GM13976 (cell line): Measurements from ENCODE around the gene ACR.

ENCODE experiments used
- DNase-seq: peaks from one replicate; pipeline ENCODE4 v3.0.0; 2012; ENCODE audit warnings: low spot score
- in situ Hi-C: fragments of 300-500 bp; cut with MboI; formaldehyde crosslinking; loops from one replicate; pipeline ENCODE4 v1.12.0; 2022; ENCODE audit warnings: low sequenced_read_pairs, mixed read lengths, inconsistent platforms; ENCODE audit not compliant: unreplicated experiment
- TF ChIP-seq, protein P1 (sequence below): IDR thresholded peaks from 2 replicates; pipeline ENCODE4 v1.5.1; 2012; ENCODE audit warnings: borderline replicate concordance, mild to moderate bottlenecking; ENCODE audit not compliant: insufficient read depth; ENCODE audit errors: extremely low read depth, missing control alignments, control extremely low read depth

ACR gene

DNA sequence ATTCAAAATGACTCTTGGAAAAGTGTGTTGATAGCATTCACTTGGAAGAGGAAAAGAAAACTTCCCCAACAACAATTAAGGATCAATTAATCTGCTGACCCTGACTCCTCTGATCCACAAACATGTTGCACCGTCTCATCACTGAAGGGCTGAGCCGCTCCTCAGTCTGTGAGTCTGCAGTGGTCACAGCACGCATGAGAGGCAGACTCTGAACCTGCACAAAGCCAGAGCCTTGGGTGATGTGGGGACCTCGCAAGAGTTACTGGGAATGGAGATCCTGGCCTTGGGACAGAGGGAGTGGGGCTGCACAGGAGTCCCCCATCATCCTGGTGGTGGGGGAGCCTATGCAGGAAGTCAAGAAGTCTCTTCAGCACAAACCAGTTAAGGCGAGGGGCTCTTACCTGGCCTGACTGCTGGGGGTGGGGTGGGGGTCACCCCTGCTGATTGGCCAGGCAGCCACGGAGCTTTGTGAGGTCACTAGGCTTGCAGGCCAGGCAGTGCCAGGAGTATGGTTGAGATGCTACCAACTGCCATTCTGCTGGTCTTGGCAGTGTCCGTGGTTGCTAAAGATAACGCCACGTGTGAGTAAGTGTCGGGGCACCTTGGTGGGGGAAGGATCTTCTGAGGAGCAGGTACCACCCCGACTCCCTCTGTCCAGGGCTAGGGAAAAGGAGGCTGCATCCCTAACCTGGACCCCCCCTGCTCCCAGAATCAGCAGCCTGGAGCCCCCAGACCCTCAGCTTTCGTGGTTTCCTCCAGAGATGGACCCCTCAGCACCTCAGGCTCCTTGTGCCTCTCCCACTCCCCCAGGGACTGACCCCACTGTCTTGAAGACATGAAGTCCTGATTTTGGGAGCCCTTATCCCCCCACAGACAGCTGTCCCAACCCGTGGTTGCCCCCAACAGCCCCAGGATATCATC, at the start of gene ACR:
ACR (plus strand) TSS at position 477 of the 921 bp plus-strand sequence; CDS start at position 509, 32 bp downstream.
- in situ Hi-C loops, result no loop called here
- TF ChIP-seq, protein P1, sequence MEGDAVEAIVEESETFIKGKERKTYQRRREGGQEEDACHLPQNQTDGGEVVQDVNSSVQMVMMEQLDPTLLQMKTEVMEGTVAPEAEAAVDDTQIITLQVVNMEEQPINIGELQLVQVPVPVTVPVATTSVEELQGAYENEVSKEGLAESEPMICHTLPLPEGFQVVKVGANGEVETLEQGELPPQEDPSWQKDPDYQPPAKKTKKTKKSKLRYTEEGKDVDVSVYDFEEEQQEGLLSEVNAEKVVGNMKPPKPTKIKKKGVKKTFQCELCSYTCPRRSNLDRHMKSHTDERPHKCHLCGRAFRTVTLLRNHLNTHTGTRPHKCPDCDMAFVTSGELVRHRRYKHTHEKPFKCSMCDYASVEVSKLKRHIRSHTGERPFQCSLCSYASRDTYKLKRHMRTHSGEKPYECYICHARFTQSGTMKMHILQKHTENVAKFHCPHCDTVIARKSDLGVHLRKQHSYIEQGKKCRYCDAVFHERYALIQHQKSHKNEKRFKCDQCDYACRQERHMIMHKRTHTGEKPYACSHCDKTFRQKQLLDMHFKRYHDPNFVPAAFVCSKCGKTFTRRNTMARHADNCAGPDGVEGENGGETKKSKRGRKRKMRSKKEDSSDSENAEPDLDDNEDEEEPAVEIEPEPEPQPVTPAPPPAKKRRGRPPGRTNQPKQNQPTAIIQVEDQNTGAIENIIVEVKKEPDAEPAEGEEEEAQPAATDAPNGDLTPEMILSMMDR, result no peak
- no peak for DNase-seq

DNA sequence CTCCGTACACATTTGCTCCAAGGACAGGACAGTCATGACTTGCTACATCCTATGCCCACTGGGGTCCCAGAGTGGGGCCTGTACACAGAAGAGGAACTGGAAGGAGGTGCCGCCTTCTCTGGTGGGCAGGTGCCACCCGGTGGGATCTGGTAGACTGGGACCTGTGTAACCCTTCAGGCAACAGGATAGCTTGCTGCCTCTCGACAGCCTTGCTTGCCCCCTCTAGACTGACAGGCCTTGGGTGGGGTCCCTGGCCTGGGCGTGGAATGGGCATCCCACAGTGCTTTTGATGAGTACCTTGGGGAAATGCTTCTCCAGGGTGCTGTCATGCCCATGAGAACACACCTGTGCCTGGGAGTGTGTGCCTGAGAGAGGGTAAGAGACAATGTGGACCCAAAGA, 49.6 kb upstream of the ACR start:
- DNase-seq, result no peak
- in situ Hi-C loops, result no loop called here
- TF ChIP-seq, protein P1, result no peak

DNA sequence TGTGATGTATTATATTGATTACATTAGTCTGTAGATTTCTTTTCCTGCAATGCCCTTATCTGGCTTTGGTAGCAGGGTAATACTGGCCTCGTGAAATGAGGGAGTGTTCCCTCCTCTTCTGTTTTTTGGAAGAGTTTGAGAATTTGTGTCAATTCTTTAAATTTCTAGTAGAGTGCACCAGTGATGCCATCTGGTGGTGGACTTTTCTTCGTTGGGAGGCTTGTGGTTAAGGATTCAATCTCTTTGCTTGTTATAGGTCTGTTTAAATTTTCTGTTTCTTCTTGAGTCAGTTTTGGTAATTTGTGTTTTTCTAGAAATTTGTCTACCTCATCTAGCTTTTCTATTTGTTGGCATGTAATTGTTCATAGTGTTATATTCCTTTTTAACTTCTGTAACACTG, 46.5 kb upstream of the ACR start:
- no peak for DNase-seq
- in situ Hi-C loops, result no loop called here
- TF ChIP-seq, protein P1, result peak; percentile 64

DNA sequence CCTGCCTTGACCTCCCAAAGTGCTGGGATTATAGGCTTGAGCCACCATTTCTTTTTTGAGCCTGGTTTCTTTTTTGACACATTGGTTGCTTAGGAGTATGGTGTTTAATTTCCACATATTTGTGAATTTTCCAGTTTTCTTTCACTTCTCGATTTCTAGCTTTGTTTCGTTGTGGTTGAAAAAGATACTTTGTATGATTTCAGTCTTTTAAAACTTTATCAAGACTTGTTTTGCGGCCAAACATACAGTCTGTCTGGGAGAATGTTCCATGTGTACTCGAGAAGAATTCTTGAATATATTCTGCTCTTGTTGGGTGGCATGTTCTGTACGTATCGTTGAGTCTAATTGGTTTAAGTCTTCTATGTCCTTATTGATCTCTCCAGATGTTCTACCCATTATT, 44.5 kb upstream of the ACR start:
- in situ Hi-C loops, result no loop called here
- DNase-seq, result no peak
- TF ChIP-seq, protein P1, result no peak

DNA sequence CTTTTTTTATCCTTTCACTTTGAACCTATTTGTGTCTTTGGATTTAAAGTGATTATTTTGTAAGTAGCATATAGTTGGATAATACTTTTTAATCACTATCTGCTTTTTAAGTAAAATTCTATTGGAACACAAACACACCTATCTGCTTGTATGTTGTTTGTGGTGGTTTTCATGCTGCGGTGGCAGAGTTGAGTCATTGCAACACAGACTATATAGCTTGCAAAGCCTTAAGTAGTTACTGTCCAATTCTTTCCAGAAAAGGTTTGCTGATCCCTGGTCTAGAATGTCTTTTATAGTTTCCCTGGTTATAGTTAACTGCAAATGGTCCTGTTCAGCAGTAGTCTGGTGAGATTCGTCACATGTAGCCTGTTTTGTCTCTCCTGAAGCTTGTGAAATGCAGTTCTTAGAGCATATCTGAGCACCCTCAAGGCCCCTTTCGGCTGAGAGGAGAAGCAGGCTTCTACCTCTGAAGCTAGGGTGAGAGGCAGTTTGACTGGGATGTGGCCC, 43.9 kb upstream of the ACR start:
- TF ChIP-seq, protein P1, result no peak
- no peak for DNase-seq
- in situ Hi-C loops, result no loop called here

DNA sequence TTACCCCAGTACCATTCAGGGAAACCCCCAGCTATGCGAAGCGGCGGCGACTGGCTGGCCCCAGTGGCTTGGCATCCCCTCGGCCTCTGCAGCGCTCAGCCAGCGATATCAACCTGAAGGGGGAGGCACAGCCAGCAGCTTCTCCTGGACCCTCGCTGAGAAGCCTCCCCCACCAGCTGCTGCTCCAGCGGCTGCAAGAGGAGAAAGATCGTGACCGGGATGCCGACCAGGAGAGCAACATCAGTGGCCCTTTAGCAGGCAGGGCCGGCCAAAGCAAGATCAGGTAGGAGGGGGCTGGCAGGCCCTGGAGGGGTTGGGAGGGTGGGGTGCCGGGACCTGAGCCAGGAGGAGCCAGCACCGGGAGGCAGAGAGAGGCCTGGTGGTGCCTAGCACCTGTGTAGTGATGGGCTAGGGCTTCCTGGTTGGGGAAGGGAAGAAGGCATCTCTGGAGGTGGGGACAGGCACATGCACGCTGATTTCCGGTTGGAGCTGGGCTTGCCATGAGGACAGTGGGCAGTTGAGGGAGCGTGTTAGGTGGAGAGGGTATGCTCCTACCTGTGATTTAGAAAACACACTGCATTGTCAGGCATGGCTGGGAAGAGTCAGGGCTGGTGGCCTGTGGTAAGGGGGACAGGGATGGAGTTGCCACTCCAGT, 43.1 kb upstream of the ACR start:
- DNase-seq, result no peak
- in situ Hi-C loops, result no loop called here
- TF ChIP-seq, protein P1, result no peak
